BLaER1 treated with 17β-estradiol and CSF1 and Interleukin-3, amounts not matched to agents 10 nM and 100 nM (cell line): ENCODE results near the gene KIF1C.
"Not testable (repeated sequence)": the region's sequence is repeated elsewhere in the genome, so short reads cannot be mapped to it uniquely, and the experiment has no call there.

ENCODE experiments used
- H3K27ac ChIP-seq, 11 experiments: shearing (Covaris generic); formaldehyde crosslinking; 2 replicates each; pipeline ENCODE4 v1.8.1; 2022
- H3K27me3 ChIP-seq, 11 experiments: shearing (Covaris generic); formaldehyde crosslinking; 2 replicates each; pipeline ENCODE4 v1.8.1; 2022
- H3K36me3 ChIP-seq, 11 experiments: shearing (Covaris generic); formaldehyde crosslinking; 2 replicates each; pipeline ENCODE4 v1.8.1; 2022
- H3K4me1 ChIP-seq, 10 experiments: shearing (Covaris generic); formaldehyde crosslinking; 2 replicates each; pipeline ENCODE4 v1.8.1; 2022
- H3K4me2 ChIP-seq, 11 experiments: shearing (Covaris generic); formaldehyde crosslinking; 2 replicates each; pipeline ENCODE4 v1.8.1; 2022
- H3K4me3 ChIP-seq, 10 experiments: shearing (Covaris generic); formaldehyde crosslinking; 2 replicates each; pipeline ENCODE4 v1.8.1; 2022
- H3K9ac ChIP-seq, 11 experiments: shearing (Covaris generic); formaldehyde crosslinking; 2 replicates each; pipeline ENCODE4 v1.8.1; 2022
- H3K9me3 ChIP-seq, 11 experiments: shearing (Covaris generic); formaldehyde crosslinking; replicated peaks in 1 of 11; 2 replicates each; pipeline ENCODE4 v1.8.1; 2022
- H4K20me1 ChIP-seq, 11 experiments: shearing (Covaris generic); formaldehyde crosslinking; 2 replicates each; pipeline ENCODE4 v1.8.1; 2022
- Cebpa-rat ChIP-seq, 11 experiments: shearing (Covaris generic); IDR thresholded peaks; 2 replicates each; pipeline ENCODE4 v1.8.1; 2022

Gene KIF1C

DNA sequence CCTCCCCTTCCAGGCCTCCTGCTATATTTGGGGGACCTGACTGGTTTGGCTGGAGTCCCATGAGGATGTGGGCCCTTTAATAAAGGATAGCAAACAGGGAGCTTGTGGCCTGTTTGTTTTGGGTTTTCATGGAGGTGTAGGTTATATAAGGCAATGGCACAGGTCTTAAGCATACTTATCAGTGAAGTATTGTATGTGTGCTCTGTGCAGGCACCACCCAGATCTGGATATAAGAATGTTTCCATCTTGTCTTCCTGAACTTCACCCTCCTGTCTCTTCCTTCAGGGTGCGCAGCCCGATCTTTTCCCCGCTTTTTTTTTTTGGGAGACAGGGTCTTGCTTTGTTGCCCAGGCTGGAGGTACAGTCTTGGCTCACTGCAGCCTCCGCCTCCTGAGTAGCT is 26.9 kb downstream of the KIF1C start:
- Histone ChIP-seq H3K9ac (0 out of 22 replicates have a peak overlapping the region, but pooled peaks of 1 of the 11 experiments have one; percentile 6), H3K4me1 (peaks cover 7 to 22% (median 12%) of the 10 kb centered on the region in 10 experiments; a peak in 19 of 20 replicates), H3K9me3 (no peaks in the 10 kb centered on the region), H3K4me3 (no peak overlapping the region), H3K36me3 (peaks cover 36 to 57% (median 46%) of the 10 kb centered on the region in 11 experiments), H3K27ac (no peak overlapping the region), H3K4me2 (no peak overlapping the region), H4K20me1 (peaks cover 0 to 32% (median 0%) of the 10 kb centered on the region in 11 experiments; a peak in 7 of 22 replicates), H3K27me3 (no peaks in the 10 kb centered on the region)
- TF ChIP-seq Cebpa-rat (IDR thresholded peaks at IDR 0.05): no peak

- Histone ChIP-seq H3K9me3 (no peaks in the 10 kb centered on the region), H3K9ac (no peak overlapping the region), H3K4me2 (no peak overlapping the region), H3K4me3 (no peak overlapping the region), H3K27me3 (no peaks in the 10 kb centered on the region), H4K20me1 (peaks cover 0 to 16% (median 0%) of the 10 kb centered on the region in 11 experiments; a peak in 4 of 22 replicates), H3K27ac (no peak overlapping the region), H3K4me1 (peaks cover 13 to 27% (median 19%) of the 10 kb centered on the region in 10 experiments; a peak in 19 of 20 replicates), H3K36me3 (peaks cover 14 to 30% (median 22%) of the 10 kb centered on the region in 11 experiments)
- TF ChIP-seq Cebpa-rat (IDR thresholded peaks at IDR 0.05): no peak
Observed at GRCh38 chr17:5027299-5027698, 29.5 kb downstream of the KIF1C start.

- no peak overlapping the region for H3K4me3 ChIP-seq
- H3K27me3 ChIP-seq: no peaks in the 10 kb centered on the region
- H3K4me1 ChIP-seq: peaks cover 14 to 30% (median 22%) of the 10 kb centered on the region in 10 experiments; a peak in 19 of 20 replicates
- no peak for TF ChIP-seq Cebpa-rat (IDR thresholded peaks at IDR 0.05)
- no peak overlapping the region for H3K4me2 ChIP-seq
- H4K20me1 ChIP-seq: peaks cover 0 to 10% (median 0%) of the 10 kb centered on the region in 11 experiments; a peak in 4 of 22 replicates
- H3K9me3 ChIP-seq: no peaks in the 10 kb centered on the region
- peaks cover 8 to 24% (median 16%) of the 10 kb centered on the region in 11 experiments; a peak in 20 of 22 replicates for H3K36me3 ChIP-seq
- no peak overlapping the region for H3K9ac ChIP-seq
- H3K27ac ChIP-seq: no peak overlapping the region
Observed at GRCh38 chr17:5027916-5028315, 30.2 kb downstream of the KIF1C start.

- peak overlapping the region in 1 of 11 experiments; percentile 42; a peak in 1 of 22 replicates for H3K9ac ChIP-seq
- not testable (repeated sequence) for H3K4me3 ChIP-seq, H3K9me3 ChIP-seq, H3K4me2 ChIP-seq, H3K27me3 ChIP-seq, H3K27ac ChIP-seq, H4K20me1 ChIP-seq, H3K36me3 ChIP-seq
- peaks cover 15 to 33% (median 23%) of the 10 kb centered on the region in 10 experiments; a peak in 19 of 20 replicates for H3K4me1 ChIP-seq
Observed at GRCh38 chr17:5030168-5030567, 32.4 kb downstream of the KIF1C start.

DNA sequence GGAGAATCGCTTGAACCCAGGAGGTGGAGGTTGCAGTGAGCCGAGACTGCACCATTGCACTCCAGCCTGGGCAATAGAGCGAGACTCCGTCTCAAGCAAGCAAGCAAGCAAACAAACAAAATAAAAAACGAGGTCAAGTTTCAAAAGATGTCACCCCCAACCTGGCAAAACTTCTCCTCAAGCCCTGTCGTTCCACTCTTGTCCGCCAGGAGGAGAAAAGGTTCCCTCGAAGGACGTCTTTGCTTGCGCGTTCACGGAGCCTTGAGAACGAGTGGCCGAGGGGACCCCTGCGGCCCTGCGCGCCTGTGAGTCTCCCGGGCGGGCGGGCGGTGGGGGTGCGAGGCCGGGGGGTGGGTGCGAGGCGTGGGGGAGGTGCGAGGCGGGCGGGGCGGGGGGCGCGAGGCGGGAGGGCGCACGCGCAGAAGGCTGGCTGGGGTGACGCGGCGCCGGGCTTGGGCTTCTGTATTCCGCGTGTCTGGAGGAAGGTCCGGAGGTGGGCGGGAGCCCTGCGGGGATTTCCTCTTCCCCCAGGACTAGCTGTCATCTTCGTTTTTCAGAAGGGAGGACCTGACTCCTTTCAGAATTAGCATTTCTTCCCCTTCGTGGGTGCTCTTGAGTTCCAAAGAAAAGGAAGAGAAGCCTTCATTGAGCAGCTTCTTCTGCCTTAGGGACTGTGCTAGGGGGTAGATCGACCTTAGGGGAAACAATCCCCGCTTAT is 33.8 kb downstream of the KIF1C start:
- TF ChIP-seq Cebpa-rat (IDR thresholded peaks at IDR 0.05): no peak
- peaks cover 0 to 13% (median 3%) of the 10 kb centered on the region in 11 experiments; a peak in 9 of 22 replicates for H3K27me3 ChIP-seq
- peak overlapping the region in 8 of 11 experiments; percentile 6 to 71 (median 59); a peak in 13 of 22 replicates for H3K27ac ChIP-seq
- H3K4me3 ChIP-seq: peak overlapping the region; percentile 24 to 65 (median 49); a peak in 19 of 20 replicates
- H4K20me1 ChIP-seq: no peaks in the 10 kb centered on the region
- peak overlapping the region; percentile 29 to 69 (median 62); a peak in 19 of 22 replicates for H3K9ac ChIP-seq
- H3K9me3 ChIP-seq: no peaks in the 10 kb centered on the region
- no peaks in the 10 kb centered on the region for H3K36me3 ChIP-seq
- peak overlapping the region; percentile 60 to 88 (median 79) for H3K4me2 ChIP-seq
- H3K4me1 ChIP-seq: peaks cover 15 to 33% (median 23%) of the 10 kb centered on the region in 10 experiments; a peak in 19 of 20 replicates

GRCh38 chr17:5032865-5033264 is 35.1 kb downstream of the KIF1C start:
- Histone ChIP-seq H3K27ac (no peak overlapping the region), H4K20me1 (no peaks in the 10 kb centered on the region), H3K9ac (0 out of 22 replicates have a peak overlapping the region, but pooled peaks of 1 of the 11 experiments have one; percentile 65), H3K36me3 (no peaks in the 10 kb centered on the region), H3K27me3 (peaks cover 0 to 13% (median 3%) of the 10 kb centered on the region in 11 experiments; a peak in 9 of 22 replicates), H3K9me3 (no peaks in the 10 kb centered on the region), H3K4me3 (no peak overlapping the region), H3K4me1 (peaks cover 15 to 29% (median 23%) of the 10 kb centered on the region in 10 experiments; a peak in 19 of 20 replicates), H3K4me2 (peak overlapping the region in 3 of 11 experiments; percentile 7 to 83 (median 81); a peak in 3 of 22 replicates)
- TF ChIP-seq Cebpa-rat (IDR thresholded peaks at IDR 0.05): no peak

DNA sequence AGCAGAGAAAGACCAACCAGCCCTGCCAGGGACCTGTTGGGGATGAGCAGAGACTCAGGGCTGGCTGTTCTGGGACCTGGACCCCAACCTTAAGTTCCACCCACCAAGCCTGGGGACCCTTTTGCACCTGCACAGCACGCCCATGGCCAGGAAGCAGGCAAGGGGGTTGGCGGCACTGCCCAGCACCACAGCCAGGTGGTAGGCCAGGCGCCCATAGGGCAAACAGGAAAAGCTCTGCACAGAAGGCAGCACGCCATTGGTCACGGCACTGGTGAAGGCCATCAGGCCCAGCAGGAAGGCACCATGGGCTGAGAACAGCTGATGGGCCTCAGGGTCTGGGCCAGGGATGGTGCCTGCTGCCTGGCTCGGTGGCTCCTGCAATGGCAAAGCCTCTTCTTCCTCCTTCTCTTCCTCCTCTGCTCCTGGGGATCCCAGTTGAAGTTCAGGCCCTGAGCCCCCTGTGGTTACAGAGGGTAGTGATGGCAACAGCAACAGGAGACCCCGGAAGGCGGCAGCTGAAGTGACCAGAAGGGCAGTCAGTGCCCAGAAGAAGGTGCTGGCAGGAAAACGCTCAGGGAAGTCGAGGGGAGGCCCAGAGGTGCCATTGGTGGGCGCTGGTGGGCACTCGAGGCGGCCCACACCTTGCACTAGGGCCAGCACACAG is 35.7 kb downstream of the KIF1C start:
- no peak overlapping the region for H3K9ac ChIP-seq
- peaks cover 0 to 13% (median 3%) of the 10 kb centered on the region in 11 experiments; a peak in 9 of 22 replicates for H3K27me3 ChIP-seq
- H3K4me3 ChIP-seq: no peak overlapping the region
- no peak overlapping the region for H3K27ac ChIP-seq
- peaks cover 15 to 29% (median 23%) of the 10 kb centered on the region in 10 experiments; a peak in 19 of 20 replicates for H3K4me1 ChIP-seq
- H4K20me1 ChIP-seq: no peaks in the 10 kb centered on the region
- H3K9me3 ChIP-seq: no peaks in the 10 kb centered on the region
- no peaks in the 10 kb centered on the region for H3K36me3 ChIP-seq
- no peak for TF ChIP-seq Cebpa-rat (IDR thresholded peaks at IDR 0.05)
- H3K4me2 ChIP-seq: peak overlapping the region in 1 of 11 experiments; percentile 7; a peak in 1 of 22 replicates

DNA sequence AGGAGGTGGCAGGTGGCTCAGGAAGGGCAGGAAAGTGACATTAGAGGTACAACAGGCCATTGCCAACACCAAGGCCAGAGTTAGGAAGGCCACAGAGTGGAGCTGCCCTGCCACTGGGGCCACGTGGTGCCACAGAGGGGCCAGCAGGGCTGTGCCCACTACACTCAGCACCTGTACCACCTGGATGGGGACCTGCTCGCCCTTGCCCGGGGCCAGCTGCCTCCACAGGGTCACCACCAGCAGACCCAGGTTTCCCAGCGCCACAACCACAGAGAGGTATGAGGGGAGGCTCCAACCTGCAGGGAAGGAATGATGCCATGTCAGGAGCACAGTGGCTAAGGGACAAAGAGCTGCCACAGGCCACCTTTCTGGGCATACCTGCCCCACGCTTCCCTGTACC is 36.3 kb downstream of the KIF1C start:
- no peak overlapping the region for H3K9ac ChIP-seq

GRCh38 chr17:5034651-5035050 is 36.9 kb downstream of the KIF1C start:
- Histone ChIP-seq H3K36me3 (no peaks in the 10 kb centered on the region), H3K4me2 (no peak overlapping the region), H3K27me3 (peaks cover 0 to 13% (median 3%) of the 10 kb centered on the region in 11 experiments; a peak in 9 of 22 replicates), H3K4me3 (no peak overlapping the region), H3K27ac (no peak overlapping the region), H3K4me1 (peaks cover 15 to 29% (median 22%) of the 10 kb centered on the region in 10 experiments; a peak in 19 of 20 replicates), H3K9ac (no peak overlapping the region), H4K20me1 (no peaks in the 10 kb centered on the region), H3K9me3 (no peaks in the 10 kb centered on the region)
- no peak for TF ChIP-seq Cebpa-rat (IDR thresholded peaks at IDR 0.05)

More for the DNA sequence above, 36.3 kb downstream of the KIF1C start:
- Histone ChIP-seq H3K4me2 (no peak overlapping the region), H3K27ac (no peak overlapping the region), H3K4me3 (no peak overlapping the region), H3K4me1 (peaks cover 15 to 29% (median 22%) of the 10 kb centered on the region in 10 experiments; a peak in 19 of 20 replicates), H3K9me3 (no peaks in the 10 kb centered on the region), H3K36me3 (no peaks in the 10 kb centered on the region), H3K27me3 (peaks cover 0 to 13% (median 3%) of the 10 kb centered on the region in 11 experiments; a peak in 9 of 22 replicates), H4K20me1 (no peaks in the 10 kb centered on the region)
- no peak for TF ChIP-seq Cebpa-rat (IDR thresholded peaks at IDR 0.05)
